Measurements from ENCODE around the gene PLPPR2. TPM values are rescaled to one million over a fixed set of nuclear protein-coding genes. Genes with fewer than 3 reads are reported as not detected.

Gene PLPPR2
- total RNA-seq, 1 experiment from 2014 or later = 25.2 TPM

- Histone ChIP-seq H3K9me2 (ENCODE audit: insufficient read depth) (no peaks in the 10 kb centered on the region), H3K4me3 (peak overlapping the region; percentile 90), H4K20me1 (ENCODE audit: insufficient read depth) (no peaks in the 10 kb centered on the region), H2AFZ (peak overlapping the region; percentile 80; the same call in 1 of the 2 replicates), H3K27ac (peak overlapping the region; percentile 61), H3K27me3 (ENCODE audit: insufficient read depth, low read depth) (no peaks in the 10 kb centered on the region), H3K4me2 (peak overlapping the region; percentile 92), H3K9me3 (ENCODE audit: insufficient read depth, low read depth) (no peaks in the 10 kb centered on the region), H3F3A (ENCODE audit: insufficient read depth, low read depth) (peaks cover 54% of the 10 kb centered on the region), H3K79me2 (ENCODE audit: low read depth) (peaks cover 29% of the 10 kb centered on the region), H3K4me1 (replicated peaks; ENCODE audit: insufficient read depth) (peaks cover 36% of the 10 kb centered on the region), H3K36me3 (ENCODE audit: low read depth) (peaks cover 17% of the 10 kb centered on the region)
- POLR2A ChIA-PET (ENCODE audit: unreplicated experiment) = interaction anchor here (0.5 kb wide), 1 partner anchor 251 kb away, joined by 3 read pairs; no protein-coding TSS in a partner anchor
- intact Hi-C loops (cut with micrococcal nuclease; ENCODE audit: unreplicated experiment) = loop anchor here (2.0 kb wide), 1 partner anchor 50 kb away; no protein-coding TSS in a partner anchor
- CTCF ChIA-PET = interaction anchor here (0.6 to 1.4 kb wide), 2 partner anchors 31 to 51 kb away, joined by 3 to 6 read pairs; no protein-coding TSS in a partner anchor
- peak; percentile 22 to 53 for DNase-seq
- TF ChIP-seq EZH2 (IDR thresholded peaks at IDR 0.05; ENCODE audit: low read depth) (no peak), CTCF (conservative IDR thresholded peaks at IDR 0.05) (no peak)
- no TSS peak for BruUV-seq (replicated peaks)
Observed at GRCh38 chr19:11345122-11345803, 10.0 kb upstream of the PLPPR2 start.

GRCh38 chr19:11346104-11346940 lies 8.9 kb upstream of the PLPPR2 start, which contains the start of the genes CCDC159 and TMEM205:
CCDC159 (plus strand) TSS chr19:11346519; CDS start chr19:11346607, 88 bp downstream.
TMEM205 (minus strand) TSS chr19:11346268; CDS start chr19:11345619, 649 bp downstream.
- no TSS peak for BruUV-seq (replicated peaks)
- H3K9me3 ChIP-seq (ENCODE audit: insufficient read depth, low read depth) = no peaks in the 10 kb centered on the region
- H3F3A ChIP-seq (ENCODE audit: insufficient read depth, low read depth) = peaks cover 53% of the 10 kb centered on the region
- peaks cover 14% of the 10 kb centered on the region for H3K36me3 ChIP-seq (ENCODE audit: low read depth)
- POLR2A ChIA-PET (ENCODE audit: unreplicated experiment) = interaction anchor here (0.5 to 0.7 kb wide), 7 partner anchors 35 to 250 kb away, joined by 3 to 25 read pairs (median 4); no protein-coding TSS in a partner anchor
- DNase-seq = peak; percentile 98 to 99
- H3K4me2 ChIP-seq = peak within 1 kb of the TSS; percentile 92
- H3K27me3 ChIP-seq (ENCODE audit: insufficient read depth, low read depth) = no peaks in the 10 kb centered on the region
- intact Hi-C loops (cut with micrococcal nuclease; ENCODE audit: unreplicated experiment) = loop anchor here (1.0 to 2.0 kb wide), 2 partner anchors 22 to 29 kb away; no protein-coding TSS in a partner anchor
- peak within 1 kb of the TSS; percentile 90 for H3K4me3 ChIP-seq
- CTCF ChIA-PET = interaction anchor here (0.5 to 1.4 kb wide), 2 partner anchors 52 to 76 kb away, joined by 3 to 8 read pairs; no protein-coding TSS in a partner anchor
- no peaks in the 10 kb centered on the region for H4K20me1 ChIP-seq (ENCODE audit: insufficient read depth)
- H3K4me1 ChIP-seq (replicated peaks; ENCODE audit: insufficient read depth) = peaks cover 36% of the 10 kb centered on the region
- H3K27ac ChIP-seq = peak within 1 kb of the TSS; percentile 67
- peak within 1 kb of the TSS; percentile 80 for H2AFZ ChIP-seq
- TF ChIP-seq CTCF (conservative IDR thresholded peaks at IDR 0.05) (no peak), EZH2 (IDR thresholded peaks at IDR 0.05; ENCODE audit: low read depth) (no peak)
- no peaks in the 10 kb centered on the region for H3K9me2 ChIP-seq (ENCODE audit: insufficient read depth)
- peaks cover 29% of the 10 kb centered on the region for H3K79me2 ChIP-seq (ENCODE audit: low read depth)

DNA sequence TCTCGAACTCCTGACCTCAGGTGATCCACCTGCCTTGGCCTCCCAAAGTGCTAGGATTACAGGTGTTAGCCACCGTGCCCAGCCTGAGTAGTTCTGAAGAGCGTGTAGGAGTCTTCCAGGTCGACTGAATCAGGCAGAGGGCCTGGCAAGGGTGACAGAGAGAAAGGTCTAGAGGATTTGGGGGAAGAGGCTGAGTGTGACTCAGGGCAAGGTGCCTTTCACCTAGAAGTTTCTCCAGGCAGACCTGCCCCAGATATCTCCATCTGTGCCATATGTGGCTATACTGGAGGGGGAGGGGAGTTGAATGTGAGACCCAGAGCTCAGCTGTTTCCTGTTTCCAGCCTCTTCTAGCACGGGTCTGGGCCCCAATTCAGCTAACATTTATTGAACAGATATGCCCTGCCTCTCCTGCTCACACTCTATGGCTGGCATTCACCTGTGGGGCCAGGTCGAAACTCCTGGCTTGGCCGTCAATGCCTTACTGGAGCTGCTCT lies 7.6 kb upstream of the PLPPR2 start:
- Histone ChIP-seq H3F3A (ENCODE audit: insufficient read depth, low read depth) (peaks cover 47% of the 10 kb centered on the region), H3K79me2 (ENCODE audit: low read depth) (peaks cover 24% of the 10 kb centered on the region), H3K27ac (peak overlapping the region; percentile 67), H3K4me2 (peak overlapping the region; percentile 86), H3K4me3 (no peak overlapping the region), H2AFZ (no peak overlapping the region), H4K20me1 (ENCODE audit: insufficient read depth) (no peaks in the 10 kb centered on the region), H3K9me2 (ENCODE audit: insufficient read depth) (no peaks in the 10 kb centered on the region), H3K36me3 (ENCODE audit: low read depth) (peaks cover 3% of the 10 kb centered on the region; the same call in 1 of the 2 replicates), H3K27me3 (ENCODE audit: insufficient read depth, low read depth) (no peaks in the 10 kb centered on the region), H3K4me1 (replicated peaks; ENCODE audit: insufficient read depth) (peaks cover 36% of the 10 kb centered on the region), H3K9me3 (ENCODE audit: insufficient read depth, low read depth) (no peaks in the 10 kb centered on the region)
- ChIA-PET CTCF (no interaction called here), POLR2A (ENCODE audit: unreplicated experiment) (interaction anchor here (1.1 kb wide), 1 partner anchor 11 kb away, joined by 18 read pairs; no protein-coding TSS in a partner anchor)
- intact Hi-C loops (cut with micrococcal nuclease; ENCODE audit: unreplicated experiment) = loop anchor here (2.0 kb wide), 1 partner anchor 23 kb away; no protein-coding TSS in a partner anchor
- TF ChIP-seq EZH2 (IDR thresholded peaks at IDR 0.05; ENCODE audit: low read depth) (no peak), CTCF (conservative IDR thresholded peaks at IDR 0.05) (no peak)
- no TSS peak for BruUV-seq (replicated peaks)
- peak in 1 of 2 experiments; percentile 50 for DNase-seq

Measured in PC-9 (cell line).